SK-N-SH (cell line): ENCODE measurements around the gene STRN3.

Source experiments
- EP300 ChIP-seq, 2 experiments: IDR thresholded peaks; 2 replicates each; pipeline versions ENCODE4 v1.4.0 to v1.6.1; 2012; ENCODE audit warnings: borderline replicate concordance in 1 of 2, low read depth in 1 of 2, low read length in 1 of 2
- MXI1 ChIP-seq: IDR thresholded peaks from 2 replicates; pipeline ENCODE4 v1.6.1; 2012; ENCODE audit warnings: mild to moderate bottlenecking, low read depth, low read length, improper control_type of control experiment
- RXRA ChIP-seq: IDR thresholded peaks from 2 replicates; pipeline ENCODE4 v1.4.0; 2012; ENCODE audit warnings: low read depth, mild to moderate bottlenecking, borderline replicate concordance
- SMC3 ChIP-seq: IDR thresholded peaks from 2 replicates; pipeline ENCODE4 v1.6.1; 2012; ENCODE audit warnings: low read depth, low read length, improper control_type of control experiment
- TAF1 ChIP-seq: IDR thresholded peaks from 2 replicates; pipeline ENCODE4 v1.6.1; 2012; ENCODE audit warnings: low read depth, mild to moderate bottlenecking, low read length, moderate library complexity, borderline replicate concordance
- TF ChIP-seq, protein P1 (sequence below): IDR thresholded peaks from 2 replicates; pipeline ENCODE4 v1.4.0; 2012; ENCODE audit warnings: low read depth
- TF ChIP-seq, protein P2 (sequence below): IDR thresholded peaks from 2 replicates; pipeline ENCODE4 v1.6.1; 2012; ENCODE audit warnings: mild to moderate bottlenecking, low read depth, low read length, moderate library complexity
- TF ChIP-seq, protein P3 (sequence below): fragments of 200-600 bp; sonication (generic); IDR thresholded peaks from 2 replicates; pipeline ENCODE4 v1.6.1; 2017; ENCODE audit warnings: antibody characterized with exemption, mild to moderate bottlenecking, moderate library complexity

DNA sequence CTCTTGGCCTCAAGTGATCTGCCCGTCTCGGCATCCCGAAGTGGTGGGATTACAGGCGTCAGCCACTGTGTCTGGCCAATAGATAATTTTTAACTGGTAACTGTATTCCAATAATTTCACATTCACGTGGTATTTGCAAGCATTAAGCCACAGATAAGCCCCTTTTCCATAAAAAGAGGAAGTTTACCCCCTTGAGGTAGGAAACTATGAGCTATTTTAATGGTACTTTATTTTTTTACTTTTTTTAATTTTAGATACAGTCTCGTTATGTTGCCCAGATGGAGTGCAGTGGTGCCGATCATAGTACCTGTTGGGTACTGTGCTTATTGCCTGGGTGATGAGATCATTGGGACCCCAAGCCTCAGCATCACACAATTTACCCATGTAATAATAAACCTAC lies 43.6 kb downstream of the STRN3 start:
- TF ChIP-seq MXI1 (no peak), TAF1 (no peak), SMC3 (no peak), EP300 (IDR thresholded peaks at IDR 0.05; ENCODE audit: borderline replicate concordance in 1 of 2, low read depth in 1 of 2, low read length in 1 of 2) (no peak), RXRA (no peak)
- TF ChIP-seq, protein P1, sequence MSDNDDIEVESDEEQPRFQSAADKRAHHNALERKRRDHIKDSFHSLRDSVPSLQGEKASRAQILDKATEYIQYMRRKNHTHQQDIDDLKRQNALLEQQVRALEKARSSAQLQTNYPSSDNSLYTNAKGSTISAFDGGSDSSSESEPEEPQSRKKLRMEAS, result no peak
- TF ChIP-seq, protein P2, sequence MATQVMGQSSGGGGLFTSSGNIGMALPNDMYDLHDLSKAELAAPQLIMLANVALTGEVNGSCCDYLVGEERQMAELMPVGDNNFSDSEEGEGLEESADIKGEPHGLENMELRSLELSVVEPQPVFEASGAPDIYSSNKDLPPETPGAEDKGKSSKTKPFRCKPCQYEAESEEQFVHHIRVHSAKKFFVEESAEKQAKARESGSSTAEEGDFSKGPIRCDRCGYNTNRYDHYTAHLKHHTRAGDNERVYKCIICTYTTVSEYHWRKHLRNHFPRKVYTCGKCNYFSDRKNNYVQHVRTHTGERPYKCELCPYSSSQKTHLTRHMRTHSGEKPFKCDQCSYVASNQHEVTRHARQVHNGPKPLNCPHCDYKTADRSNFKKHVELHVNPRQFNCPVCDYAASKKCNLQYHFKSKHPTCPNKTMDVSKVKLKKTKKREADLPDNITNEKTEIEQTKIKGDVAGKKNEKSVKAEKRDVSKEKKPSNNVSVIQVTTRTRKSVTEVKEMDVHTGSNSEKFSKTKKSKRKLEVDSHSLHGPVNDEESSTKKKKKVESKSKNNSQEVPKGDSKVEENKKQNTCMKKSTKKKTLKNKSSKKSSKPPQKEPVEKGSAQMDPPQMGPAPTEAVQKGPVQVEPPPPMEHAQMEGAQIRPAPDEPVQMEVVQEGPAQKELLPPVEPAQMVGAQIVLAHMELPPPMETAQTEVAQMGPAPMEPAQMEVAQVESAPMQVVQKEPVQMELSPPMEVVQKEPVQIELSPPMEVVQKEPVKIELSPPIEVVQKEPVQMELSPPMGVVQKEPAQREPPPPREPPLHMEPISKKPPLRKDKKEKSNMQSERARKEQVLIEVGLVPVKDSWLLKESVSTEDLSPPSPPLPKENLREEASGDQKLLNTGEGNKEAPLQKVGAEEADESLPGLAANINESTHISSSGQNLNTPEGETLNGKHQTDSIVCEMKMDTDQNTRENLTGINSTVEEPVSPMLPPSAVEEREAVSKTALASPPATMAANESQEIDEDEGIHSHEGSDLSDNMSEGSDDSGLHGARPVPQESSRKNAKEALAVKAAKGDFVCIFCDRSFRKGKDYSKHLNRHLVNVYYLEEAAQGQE, result no peak
- TF ChIP-seq, protein P3, sequence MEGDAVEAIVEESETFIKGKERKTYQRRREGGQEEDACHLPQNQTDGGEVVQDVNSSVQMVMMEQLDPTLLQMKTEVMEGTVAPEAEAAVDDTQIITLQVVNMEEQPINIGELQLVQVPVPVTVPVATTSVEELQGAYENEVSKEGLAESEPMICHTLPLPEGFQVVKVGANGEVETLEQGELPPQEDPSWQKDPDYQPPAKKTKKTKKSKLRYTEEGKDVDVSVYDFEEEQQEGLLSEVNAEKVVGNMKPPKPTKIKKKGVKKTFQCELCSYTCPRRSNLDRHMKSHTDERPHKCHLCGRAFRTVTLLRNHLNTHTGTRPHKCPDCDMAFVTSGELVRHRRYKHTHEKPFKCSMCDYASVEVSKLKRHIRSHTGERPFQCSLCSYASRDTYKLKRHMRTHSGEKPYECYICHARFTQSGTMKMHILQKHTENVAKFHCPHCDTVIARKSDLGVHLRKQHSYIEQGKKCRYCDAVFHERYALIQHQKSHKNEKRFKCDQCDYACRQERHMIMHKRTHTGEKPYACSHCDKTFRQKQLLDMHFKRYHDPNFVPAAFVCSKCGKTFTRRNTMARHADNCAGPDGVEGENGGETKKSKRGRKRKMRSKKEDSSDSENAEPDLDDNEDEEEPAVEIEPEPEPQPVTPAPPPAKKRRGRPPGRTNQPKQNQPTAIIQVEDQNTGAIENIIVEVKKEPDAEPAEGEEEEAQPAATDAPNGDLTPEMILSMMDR, result no peak
